C4-2B (cell line): Measurements from ENCODE around the gene CYB5B.

Experiments
- H3K27ac ChIP-seq: fragments of 450-650 bp; 2 replicates; pipeline ENCODE4 v1.5.1; 2017
- CTCF ChIP-seq: fragments of 450-650 bp; conservative IDR thresholded peaks from 2 replicates; pipeline ENCODE4 v1.5.1; 2017; ENCODE audit warnings: mild to moderate bottlenecking
- ZFX ChIP-seq: fragments of 450-650 bp; IDR thresholded peaks from 2 replicates; pipeline ENCODE4 v1.6.1; 2017

The CYB5B gene

GRCh38 chr16:69453936-69454335 lies 29.5 kb downstream of the CYB5B start:
- TF ChIP-seq CTCF, result no peak
- no peak for TF ChIP-seq ZFX
- no peak overlapping the region for H3K27ac ChIP-seq

- no peak overlapping the region for H3K27ac ChIP-seq
- no peak for TF ChIP-seq ZFX
- no peak for TF ChIP-seq CTCF
These were observed 39.5 kb downstream of the CYB5B start for GRCh38 chr16:69463876-69464275.

- H3K27ac ChIP-seq, result no peak overlapping the region
- TF ChIP-seq CTCF (peak; percentile 12; the same call in 1 of the 2 replicates), ZFX (no peak)
These were observed 40.8 kb downstream of the CYB5B start for GRCh38 chr16:69465083-69465721.

- H3K27ac ChIP-seq, result no peak overlapping the region
These were observed 41.5 kb downstream of the CYB5B start for GRCh38 chr16:69465881-69466280.

GRCh38 chr16:69466547-69466946 lies 42.1 kb downstream of the CYB5B start:
- TF ChIP-seq CTCF (no peak), ZFX (no peak)
- no peak overlapping the region for H3K27ac ChIP-seq

More at GRCh38 chr16:69465881-69466280, 41.5 kb downstream of the CYB5B start:
- no peak for TF ChIP-seq CTCF
- no peak for TF ChIP-seq ZFX

- no peak overlapping the region for H3K27ac ChIP-seq
- TF ChIP-seq CTCF, result no peak
- no peak for TF ChIP-seq ZFX
These were observed 42.7 kb downstream of the CYB5B start for GRCh38 chr16:69467080-69467479.

GRCh38 chr16:69467531-69468204 lies 43.2 kb downstream of the CYB5B start:
- no peak for TF ChIP-seq CTCF
- TF ChIP-seq ZFX, result no peak
- no peak overlapping the region for H3K27ac ChIP-seq
